Uterus (tissue), 4 donors: ENCODE measurements around the gene DIAPH3. TPM values are rescaled to one million over a fixed set of nuclear protein-coding genes. Genes with fewer than 3 reads are reported as not detected.

Experiments used
- DNase-seq, 2 donors: peaks; one replicate each; pipeline ENCODE4 v3.0.0-alpha.2; 2019 to 2020
- H3K27ac ChIP-seq, 2 donors: fragments of 200-600 bp; sonication (generic); 1 replicate in 1 of 2; 2 replicates in 1 of 2; pipeline ENCODE4 v1.5.1; 2016 to 2018
- H3K27me3 ChIP-seq, 2 donors: fragments of 200-600 bp; sonication (generic); one replicate each; pipeline ENCODE4 v1.5.1; 2018 to 2019; ENCODE audit warnings: control low read depth in 1 of 2
- H3K36me3 ChIP-seq, 2 donors: fragments of 200-600 bp; sonication (generic); one replicate each; pipeline ENCODE4 v1.5.1; 2019; ENCODE audit warnings: control low read depth in 1 of 2
- H3K4me1 ChIP-seq, 2 donors: fragments of 200-600 bp; sonication (generic); one replicate each; pipeline ENCODE4 v1.5.1; 2018 to 2019; ENCODE audit warnings: control low read depth in 1 of 2
- H3K4me3 ChIP-seq, 2 donors: fragments of 200-600 bp; sonication (generic); 1 replicate in 1 of 2; 2 replicates in 1 of 2; pipeline ENCODE4 v1.5.1; 2018 to 2019; ENCODE audit warnings: mild to moderate bottlenecking in 1 of 2
- H3K9me3 ChIP-seq, 2 donors: fragments of 200-600 bp; sonication (generic); one replicate each; pipeline ENCODE4 v1.5.1; 2019; ENCODE audit warnings: control low read depth in 1 of 2
- POLR2A ChIP-seq, 2 donors: fragments of 450-650 bp; IDR thresholded peaks; one replicate each; pipeline ENCODE4 v1.6.1; 2016; ENCODE audit warnings: antibody characterized with exemption in 2 of 2, mild to moderate bottlenecking in 1 of 2, moderate library complexity in 1 of 2
- intact Hi-C: fragments of 100-400 bp; cut with DNase I; formaldehyde crosslinking; loops from one replicate; pipeline ENCODE4 v1.15.1; 2023; ENCODE audit warnings: low total_unique reads
- total RNA-seq, 4 donors: library from RNA; depleted of rRNA in 3 of 4; stranded (reverse); fragments of >200 nt in 3 of 4; gene quantifications; one replicate each; pipeline versions ENCODE4 v1.1.0 to v1.2.4, GENCODE V29; 2014 to 2023
- TF ChIP-seq, protein P1 (sequence below), 4 experiments: fragments of 200-600 bp in 2 of 4; fragments of 450-650 bp in 2 of 4; sonication (generic) in 2 of 4; IDR thresholded peaks; one replicate each; pipeline ENCODE4 v1.5.1; 2016 to 2019; ENCODE audit warnings: antibody characterized with exemption in 4 of 4, mild to moderate bottlenecking in 2 of 4, moderate library complexity in 1 of 4
- donor health status: DM: yes; HTN: yes; CAD: no.

Gene DIAPH3
- total RNA-seq, 4 donors from 2014 or later, result 11.4 TPM; not detected in 3

DNA sequence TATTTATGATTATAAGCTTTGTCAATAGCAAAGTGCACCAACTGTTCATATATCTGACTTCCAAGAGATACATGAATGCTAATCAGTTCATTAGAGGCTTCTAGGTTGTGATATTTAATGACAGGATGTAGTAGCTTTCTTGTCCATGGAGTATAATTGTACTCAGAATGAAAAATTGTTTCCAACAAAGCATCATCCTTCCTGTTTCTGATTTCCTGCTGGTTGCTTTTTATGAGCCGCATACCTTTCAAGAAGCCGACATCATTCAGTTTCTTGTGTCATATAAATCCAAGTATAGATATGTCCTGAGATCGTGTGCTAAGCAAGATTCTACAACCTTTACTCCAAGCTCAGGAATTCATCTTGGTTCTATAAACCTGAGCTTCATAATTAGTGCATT, 326.6 kb downstream of the DIAPH3 start:
- Histone ChIP-seq H3K4me1 (no peaks in the 10 kb centered on the region), H3K9me3 (peaks cover 0 to 2% of the 10 kb centered on the region in 2 donors), H3K27me3 (no peaks in the 10 kb centered on the region), H3K27ac (no peak overlapping the region), H3K36me3 (no peaks in the 10 kb centered on the region), H3K4me3 (no peak overlapping the region)
- intact Hi-C loops, result no loop called here
- DNase-seq, result no peak
- no peak for TF ChIP-seq POLR2A (IDR thresholded peaks at IDR 0.05)
- TF ChIP-seq, protein P1, sequence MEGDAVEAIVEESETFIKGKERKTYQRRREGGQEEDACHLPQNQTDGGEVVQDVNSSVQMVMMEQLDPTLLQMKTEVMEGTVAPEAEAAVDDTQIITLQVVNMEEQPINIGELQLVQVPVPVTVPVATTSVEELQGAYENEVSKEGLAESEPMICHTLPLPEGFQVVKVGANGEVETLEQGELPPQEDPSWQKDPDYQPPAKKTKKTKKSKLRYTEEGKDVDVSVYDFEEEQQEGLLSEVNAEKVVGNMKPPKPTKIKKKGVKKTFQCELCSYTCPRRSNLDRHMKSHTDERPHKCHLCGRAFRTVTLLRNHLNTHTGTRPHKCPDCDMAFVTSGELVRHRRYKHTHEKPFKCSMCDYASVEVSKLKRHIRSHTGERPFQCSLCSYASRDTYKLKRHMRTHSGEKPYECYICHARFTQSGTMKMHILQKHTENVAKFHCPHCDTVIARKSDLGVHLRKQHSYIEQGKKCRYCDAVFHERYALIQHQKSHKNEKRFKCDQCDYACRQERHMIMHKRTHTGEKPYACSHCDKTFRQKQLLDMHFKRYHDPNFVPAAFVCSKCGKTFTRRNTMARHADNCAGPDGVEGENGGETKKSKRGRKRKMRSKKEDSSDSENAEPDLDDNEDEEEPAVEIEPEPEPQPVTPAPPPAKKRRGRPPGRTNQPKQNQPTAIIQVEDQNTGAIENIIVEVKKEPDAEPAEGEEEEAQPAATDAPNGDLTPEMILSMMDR (IDR thresholded peaks at IDR 0.05), result no peak

DNA sequence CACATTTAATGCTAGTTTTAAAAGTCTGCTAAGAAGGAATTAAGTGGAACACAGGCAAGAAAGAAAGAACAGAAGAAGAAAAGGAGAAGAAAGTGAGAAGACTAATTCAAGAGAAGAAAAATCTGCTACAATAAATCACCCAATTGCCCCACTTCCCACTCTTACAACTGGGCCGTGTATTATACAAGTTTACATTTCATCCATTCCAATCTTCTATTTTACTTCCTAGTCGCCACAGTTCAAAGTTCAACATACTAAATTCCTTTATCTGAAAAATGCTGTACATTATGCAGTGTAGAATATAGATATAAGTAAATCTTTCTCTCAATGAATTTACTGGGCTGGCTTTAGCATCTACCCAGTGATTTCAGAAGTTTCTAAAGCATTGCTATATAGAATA, 328.2 kb downstream of the DIAPH3 start:
- Histone ChIP-seq H3K9me3 (peaks cover 0 to 2% of the 10 kb centered on the region in 2 donors), H3K4me1 (no peaks in the 10 kb centered on the region), H3K4me3 (no peak overlapping the region), H3K27me3 (no peaks in the 10 kb centered on the region), H3K27ac (no peak overlapping the region), H3K36me3 (no peaks in the 10 kb centered on the region)
- TF ChIP-seq, protein P1 (IDR thresholded peaks at IDR 0.05), result no peak
- no peak for TF ChIP-seq POLR2A (IDR thresholded peaks at IDR 0.05)
- intact Hi-C loops, result no loop called here
- no peak for DNase-seq

DNA sequence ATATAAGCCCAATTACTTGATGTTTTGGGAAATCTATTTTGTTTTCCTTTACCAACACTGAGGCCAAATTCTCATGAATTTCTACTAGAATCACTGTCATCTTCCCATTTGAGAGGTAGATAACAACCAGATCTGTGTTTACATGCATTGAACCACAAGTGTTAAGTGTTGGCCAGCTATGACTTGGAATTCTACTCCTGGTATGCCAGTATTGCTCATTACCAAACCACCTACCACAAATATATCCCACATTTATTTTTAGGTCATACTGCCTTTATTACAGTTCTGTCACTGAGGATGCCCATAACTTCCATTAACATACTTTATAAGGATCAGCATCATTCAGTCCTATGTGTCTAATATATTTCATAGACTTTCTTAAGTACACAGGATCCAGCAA, 328.9 kb downstream of the DIAPH3 start:
- TF ChIP-seq POLR2A (IDR thresholded peaks at IDR 0.05), result no peak
- TF ChIP-seq, protein P1 (IDR thresholded peaks at IDR 0.05), result no peak
- intact Hi-C loops, result no loop called here

DNA sequence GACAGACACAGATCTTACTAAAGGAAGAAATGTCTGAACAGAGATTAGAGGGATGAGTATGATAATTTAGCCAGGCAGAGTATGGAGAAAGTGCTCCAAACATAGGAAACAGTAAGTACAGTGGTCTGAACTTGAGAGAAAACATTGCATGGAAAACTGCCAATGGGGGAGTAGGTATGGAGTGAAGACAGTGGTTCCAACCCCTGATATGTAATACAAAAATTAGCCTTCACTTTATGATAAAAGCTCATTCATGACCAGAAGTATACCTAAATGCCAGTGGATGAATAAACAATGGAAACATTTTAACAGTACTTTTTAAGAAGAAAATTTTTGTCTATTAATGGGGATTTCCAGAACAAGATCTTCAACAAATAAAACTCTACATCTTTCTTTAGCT, 334.0 kb downstream of the DIAPH3 start:
- no peaks in the 10 kb centered on the region for H3K4me1 ChIP-seq
- no peak for DNase-seq
- TF ChIP-seq, protein P1 (IDR thresholded peaks at IDR 0.05), result no peak
- TF ChIP-seq POLR2A (IDR thresholded peaks at IDR 0.05), result no peak
- H3K4me3 ChIP-seq, result no peak overlapping the region
- H3K36me3 ChIP-seq, result no peaks in the 10 kb centered on the region
- no peaks in the 10 kb centered on the region for H3K27me3 ChIP-seq
- intact Hi-C loops, result no loop called here
- H3K9me3 ChIP-seq, result no peaks in the 10 kb centered on the region
- H3K27ac ChIP-seq, result no peak overlapping the region

More for the DNA sequence above, 328.9 kb downstream of the DIAPH3 start:
- Histone ChIP-seq H3K4me1 (no peaks in the 10 kb centered on the region), H3K9me3 (peaks cover 0 to 2% of the 10 kb centered on the region in 2 donors), H3K27ac (no peak overlapping the region), H3K36me3 (no peaks in the 10 kb centered on the region), H3K4me3 (no peak overlapping the region), H3K27me3 (no peaks in the 10 kb centered on the region)
- DNase-seq, result no peak

DNA sequence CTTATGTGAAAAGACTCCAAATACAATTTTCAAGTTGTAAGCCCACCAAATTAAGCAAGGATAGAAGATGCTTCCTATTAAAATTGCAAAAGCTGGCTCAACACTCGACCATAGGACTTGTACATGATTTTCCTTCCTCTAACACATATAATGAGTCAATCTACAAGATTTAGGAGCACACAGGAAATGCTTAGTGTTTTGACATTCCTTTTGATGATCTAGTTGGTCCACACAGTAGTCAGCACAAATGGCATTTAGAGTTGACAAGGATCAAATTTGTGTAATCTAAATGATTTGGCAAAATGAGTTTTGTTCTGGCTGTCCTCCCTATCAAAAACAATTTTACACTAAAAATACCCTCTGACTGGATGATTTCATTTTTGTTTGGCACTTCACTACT, 340.2 kb downstream of the DIAPH3 start:
- no peak for DNase-seq
- no peaks in the 10 kb centered on the region for H3K4me1 ChIP-seq
- H3K36me3 ChIP-seq, result no peaks in the 10 kb centered on the region
- H3K27me3 ChIP-seq, result no peaks in the 10 kb centered on the region
- H3K27ac ChIP-seq, result no peak overlapping the region
- TF ChIP-seq POLR2A (IDR thresholded peaks at IDR 0.05), result no peak
- TF ChIP-seq, protein P1 (IDR thresholded peaks at IDR 0.05), result no peak
- no peak overlapping the region for H3K4me3 ChIP-seq
- intact Hi-C loops, result no loop called here
- no peaks in the 10 kb centered on the region for H3K9me3 ChIP-seq
